B cell (primary cell): ENCODE results near the gene TRABD2B. TPM values are rescaled to one million over a fixed set of nuclear protein-coding genes. Genes with fewer than 3 reads are reported as not detected.

ENCODE experiments used
- ATAC-seq: fragments of 200-7000 bp; cut with Tn5 transposase; one replicate; pipeline ENCODE4 v1.10.0; 2021; ENCODE audit warnings: low read depth, mild to moderate bottlenecking, moderate number of reproducible peaks, moderate library complexity
- CTCF ChIA-PET: fragments of 350-600 bp; sonication (Branson Sonifier 250); formaldehyde crosslinking; loops from one replicate; lab custom pipeline; 2021; ENCODE audit warnings: antibody characterized with exemption, inconsistent platforms; lab: Charles Lee
- POLR2A ChIA-PET: fragments of 350-600 bp; sonication (Branson Sonifier 250); formaldehyde crosslinking; loops from one replicate; lab custom pipeline; 2021; ENCODE audit warnings: antibody characterized with exemption; lab: Charles Lee
- DNase-seq: peaks from one replicate; pipeline ENCODE4 v3.0.0; 2013
- H2AFZ ChIP-seq: 2 replicates; pipeline ENCODE4 v1.6.1; 2012; ENCODE audit warnings: mild to moderate bottlenecking, low read depth, low read length; ENCODE audit not compliant: insufficient read depth, poor library complexity, severe bottlenecking
- H3K27ac ChIP-seq, 2 donors: 1 replicate in 1 of 2; 2 replicates in 1 of 2; pipeline ENCODE4 v1.5.1; 2012 to 2013; ENCODE audit warnings: low read length in 2 of 2, mild to moderate bottlenecking in 2 of 2, moderate library complexity in 1 of 2
- H3K27me3 ChIP-seq, 4 experiments: fragments of 200-600 bp in 1 of 4; sonication (generic) in 1 of 4; replicated peaks in 1 of 4; 1 replicate in 2 of 4; 2 replicates in 2 of 4; pipeline versions ENCODE4 v1.6.1 to v1.7.0; 2013 to 2016; ENCODE audit warnings: low read length in 3 of 4, mild to moderate bottlenecking in 2 of 4, mixed read lengths in 1 of 4, moderate library complexity in 1 of 4; ENCODE audit not compliant: insufficient read depth in 4 of 4, control insufficient read depth in 3 of 4; ENCODE audit errors: control extremely low read depth in 1 of 4
- H3K36me3 ChIP-seq, 2 experiments: replicated peaks in 1 of 2; 1 replicate in 1 of 2; 2 replicates in 1 of 2; pipeline versions ENCODE4 v1.6.1 to v1.7.1; 2013; ENCODE audit warnings: low read length in 1 of 2; ENCODE audit not compliant: insufficient read depth in 2 of 2, control insufficient read depth in 1 of 2; ENCODE audit errors: control extremely low read depth in 1 of 2, extremely low read depth in 1 of 2
- H3K4me1 ChIP-seq, 2 donors: fragments of 200-600 bp in 1 of 2; sonication (generic) in 1 of 2; 1 replicate in 1 of 2; 2 replicates in 1 of 2; pipeline versions ENCODE4 v1.5.1 to v1.6.1; 2013 to 2017; ENCODE audit warnings: low read length in 2 of 2; ENCODE audit not compliant: control insufficient read depth in 2 of 2, insufficient read depth in 2 of 2
- H3K4me2 ChIP-seq: replicated peaks from 2 replicates; pipeline ENCODE3; 2012; ENCODE audit warnings: mild to moderate bottlenecking, low read depth, low read length; ENCODE audit not compliant: poor library complexity, severe bottlenecking
- H3K4me3 ChIP-seq, 5 experiments: fragments of 200-600 bp in 1 of 5; sonication (generic) in 1 of 5; 1 replicate in 3 of 5; 2 replicates in 2 of 5; pipeline versions ENCODE4 v1.5.1 to v1.7.0; 2011 to 2016; ENCODE audit warnings: low read length in 4 of 5, mild to moderate bottlenecking in 4 of 5, low read depth in 2 of 5, control low read depth in 1 of 5, moderate library complexity in 1 of 5; ENCODE audit not compliant: insufficient read depth in 1 of 5; ENCODE audit errors: control extremely low read depth in 1 of 5, extremely low read depth in 1 of 5
- H3K79me2 ChIP-seq: fragments of 200-600 bp; sonication (generic); one replicate; pipeline ENCODE4 v1.6.0; 2016; ENCODE audit warnings: low read length; ENCODE audit not compliant: control insufficient read depth, insufficient read depth
- H3K9ac ChIP-seq: fragments of 200-600 bp; sonication (generic); 2 replicates; pipeline ENCODE4 v1.6.1; 2017; ENCODE audit warnings: mild to moderate bottlenecking, low read length, moderate library complexity
- H3K9me3 ChIP-seq, 3 donors: one replicate each; pipeline versions ENCODE4 v1.6.1 to v1.7.1; 2013; ENCODE audit warnings: low read length in 2 of 3; ENCODE audit not compliant: control insufficient read depth in 2 of 3, insufficient read depth in 1 of 3; ENCODE audit errors: control extremely low read depth in 1 of 3
- H4K20me1 ChIP-seq: 2 replicates; pipeline ENCODE4 v1.6.0; 2012; ENCODE audit warnings: mild to moderate bottlenecking, low read length; ENCODE audit not compliant: insufficient read depth, control insufficient read depth, poor library complexity, severe bottlenecking
- H3K27ac Mint-ChIP-seq: one replicate; pipeline ENCODE4 v1.8.0; 2021; ENCODE audit warnings: mixed read lengths
- H3K27me3 Mint-ChIP-seq: one replicate; pipeline ENCODE4 v1.8.0; 2021; ENCODE audit warnings: mixed read lengths
- H3K4me1 Mint-ChIP-seq: one replicate; pipeline ENCODE4 v1.8.0; 2021; ENCODE audit warnings: mixed read lengths
- H3K4me3 Mint-ChIP-seq: one replicate; pipeline ENCODE4 v1.8.0; 2021; ENCODE audit warnings: mixed read lengths
- H3K9me3 Mint-ChIP-seq: one replicate; pipeline ENCODE4 v1.8.0; 2022; ENCODE audit warnings: mixed read lengths; ENCODE audit not compliant: insufficient read depth
- CTCF ChIP-seq: fragments of 200-600 bp; IDR thresholded peaks from one replicate; pipeline ENCODE4 v1.8.0; 2022; ENCODE audit warnings: antibody characterized with exemption, mild to moderate bottlenecking
- EZH2 ChIP-seq: IDR thresholded peaks from 2 replicates; pipeline ENCODE4 v1.6.1; 2012; ENCODE audit warnings: borderline replicate concordance, low read depth, mild to moderate bottlenecking, moderate library complexity, low read length; ENCODE audit not compliant: insufficient read depth, poor library complexity, severe bottlenecking
- WGBS: methylation state at CpG from one replicate; pipeline ENCODE4 v1.1.5; 2013; ENCODE audit warnings: missing lambda C conversion rate; ENCODE audit not compliant: insufficient coverage; 5-methylcytosine and 5-hydroxymethylcytosine counted together
- intact Hi-C: fragments of 100-400 bp; cut with micrococcal nuclease; formaldehyde crosslinking; loops from one replicate; pipeline ENCODE4 v1.10.0; 2022
- polyA plus RNA-seq: library from polyadenylated mRNA; depleted of rRNA; stranded (reverse); fragments of >200 nt; gene quantifications from 2 replicates; pipeline ENCODE4 v1.2.3, GENCODE V29; 2012
- total RNA-seq, 2 donors: library from RNA; stranded (reverse); fragments of 120-200 nt in 1 of 2; gene quantifications; 1 replicate in 1 of 2; 2 replicates in 1 of 2; pipeline versions ENCODE4 v1.2.3 to v1.2.4, GENCODE V29; 2013 to 2022

TRABD2B gene
- total and polyA plus RNA-seq, 2 donors (not counting 1 experiment from before 2014, with no cell fraction given) = not detected

GRCh38 chr1:47765742-47766485 lies 231.3 kb downstream of the TRABD2B start:
- no peaks in the 10 kb centered on the region for H3K79me2 ChIP-seq
- no peak overlapping the region for H3K4me3 ChIP-seq
- no peaks in the 10 kb centered on the region for H3K27me3 ChIP-seq
- no peaks in the 10 kb centered on the region for H3K4me1 ChIP-seq
- H3K36me3 ChIP-seq = no peaks in the 10 kb centered on the region
- H3K9ac ChIP-seq = no peak overlapping the region
- ChIA-PET CTCF (interaction anchor here (1.0 kb wide), 1 partner anchor 11 kb away, joined by 3 read pairs; no protein-coding TSS in a partner anchor), POLR2A (no interaction called here)
- Mint-ChIP-seq H3K27ac (no peak overlapping the region), H3K9me3 (no peaks in the 10 kb centered on the region), H3K4me3 (no peak overlapping the region), H3K4me1 (no peaks in the 10 kb centered on the region), H3K27me3 (peaks cover 8% of the 10 kb centered on the region)
- H2AFZ ChIP-seq = no peak overlapping the region
- intact Hi-C loops = no loop called here
- H3K4me2 ChIP-seq = no peak overlapping the region
- no peak for DNase-seq
- no peak for ATAC-seq
- WGBS = 86% methylated on average over 21 of the region's 22 CpGs
- H4K20me1 ChIP-seq = no peaks in the 10 kb centered on the region
- no peak overlapping the region for H3K27ac ChIP-seq
- no peaks in the 10 kb centered on the region for H3K9me3 ChIP-seq
- TF ChIP-seq CTCF = no peak
- no peak for TF ChIP-seq EZH2

- H3K27ac ChIP-seq = no peak overlapping the region
- no peak overlapping the region for H2AFZ ChIP-seq
- H3K36me3 ChIP-seq = no peaks in the 10 kb centered on the region
- Mint-ChIP-seq H3K4me1 (no peaks in the 10 kb centered on the region), H3K9me3 (no peaks in the 10 kb centered on the region), H3K4me3 (no peak overlapping the region), H3K27me3 (peaks cover 8% of the 10 kb centered on the region), H3K27ac (no peak overlapping the region)
- H3K4me3 ChIP-seq = no peak overlapping the region
- no peaks in the 10 kb centered on the region for H3K27me3 ChIP-seq
- ATAC-seq (no peak), DNase-seq (no peak)
- H3K79me2 ChIP-seq = no peaks in the 10 kb centered on the region
- CTCF ChIA-PET = interaction anchor here (1.0 kb wide), 1 partner anchor 10 kb away, joined by 3 read pairs; no protein-coding TSS in a partner anchor
- H3K9ac ChIP-seq = no peak overlapping the region
- 79% methylated on average over 5 of the region's 8 CpGs for WGBS
- no peaks in the 10 kb centered on the region for H3K9me3 ChIP-seq
- no peak overlapping the region for H3K4me2 ChIP-seq
- no peaks in the 10 kb centered on the region for H3K4me1 ChIP-seq
- intact Hi-C loops = no loop called here
- POLR2A ChIA-PET = no interaction called here
- H4K20me1 ChIP-seq = no peaks in the 10 kb centered on the region
- TF ChIP-seq CTCF = no peak
- no peak for TF ChIP-seq EZH2
Observed at GRCh38 chr1:47765236-47765635, 231.9 kb downstream of the TRABD2B start.
